ENCODE results near the gene CIT. TPM values are rescaled to one million over a fixed set of nuclear protein-coding genes. Genes with fewer than 3 reads are reported as not detected.

CIT gene
- total RNA-seq, 1 experiment from 2014 or later = 67.9 TPM

GRCh38 chr12:119642986-119643385, 234.1 kb downstream of the CIT start:
- in situ Hi-C loops (cut with HindIII; ENCODE audit: low pct_unique_long_range_greater_than_20kb, low sequenced_read_pairs) = no loop called here
- Histone ChIP-seq H3K4me1 (ENCODE audit: control insufficient read depth, insufficient read depth, low read length) (no peaks in the 10 kb centered on the region), H3K27ac (ENCODE audit: low read length) (no peak overlapping the region), H3K4me3 (ENCODE audit: low read depth in 2 of 2, low read length in 2 of 2) (no peak overlapping the region), H3K36me3 (ENCODE audit: control insufficient read depth, insufficient read depth, low read length) (no peaks in the 10 kb centered on the region), H3K9me3 (ENCODE audit: control insufficient read depth, insufficient read depth, low read depth, low read length) (no peaks in the 10 kb centered on the region), H3K27me3 (ENCODE audit: control insufficient read depth, insufficient read depth, low read length) (peaks cover 3% of the 10 kb centered on the region; the same call in 1 of the 2 replicates)
- ATAC-seq (no peak), DNase-seq (ENCODE audit: low read depth, low spot score) (no peak)
- ChIA-PET CTCF (interaction anchor here (0.6 kb wide), 1 partner anchor 697 kb away, joined by 4 read pairs; no protein-coding TSS in a partner anchor), POLR2A (interaction anchor here (0.6 kb wide), 1 partner anchor 1372 kb away, joined by 11 read pairs; no protein-coding TSS in a partner anchor)
- BruUV-seq (replicated peaks) = no TSS peak
- intact Hi-C loops (cut with micrococcal nuclease; ENCODE audit: unreplicated experiment) = no loop called here
- no peak for TF ChIP-seq POLR2AphosphoS5 (IDR thresholded peaks at IDR 0.05; ENCODE audit: low read depth, low read length)
- TF ChIP-seq CTCF (IDR thresholded peaks at IDR 0.05) = peak; percentile 60

Small RNAs within 50 kb of the gene (microRNA-seq; reads per million reads assigned to microRNA genes)
- gene MIR1178 (ENCODE audit: unreplicated experiment) = not detected

Other genes with a start within 250 kb of the CIT start
- 36.3 TPM for gene PRKAB1, start 209.2 kb downstream of the CIT start, total RNA-seq (2021; ENCODE audit: unreplicated experiment)
- gene BICDL1, start 111.9 kb upstream of the CIT start, total RNA-seq (2021; ENCODE audit: unreplicated experiment) = 22.2 TPM
- gene RAB35, start 239.4 kb upstream of the CIT start, total RNA-seq (2021; ENCODE audit: unreplicated experiment) = 62.0 TPM